CD4-positive, alpha-beta T cell (primary cell): ENCODE measurements around the gene MYO15A. TPM values are rescaled to one million over a fixed set of nuclear protein-coding genes. Genes with fewer than 3 reads are reported as not detected.

Experiments
- ATAC-seq: fragments of 200-7000 bp; cut with Tn5 transposase; one replicate; pipeline ENCODE4 v1.10.0; 2022; ENCODE audit warnings: mild to moderate bottlenecking; ENCODE audit not compliant: poor library complexity
- CTCF ChIA-PET: fragments of 350-600 bp; sonication (Branson Sonifier 250); formaldehyde crosslinking; loops from one replicate; lab custom pipeline; 2021; ENCODE audit warnings: antibody characterized with exemption, inconsistent platforms; lab: Charles Lee
- POLR2A ChIA-PET: fragments of 350-600 bp; sonication (Branson Sonifier 250); formaldehyde crosslinking; loops from one replicate; lab custom pipeline; 2021; ENCODE audit warnings: antibody characterized with exemption, inconsistent platforms; lab: Charles Lee
- DNase-seq, 14 experiments: peaks; one replicate each; pipeline ENCODE4 v3.0.0-alpha.2; 2013 to 2020; ENCODE audit warnings: mixed read lengths in 2 of 14
- H3K27ac ChIP-seq, 2 donors: one replicate each; pipeline versions ENCODE4 v1.5.1 to v1.7.0; 2013; ENCODE audit warnings: low read length in 2 of 2, low read depth in 1 of 2, mild to moderate bottlenecking in 1 of 2
- H3K27me3 ChIP-seq, 2 experiments: 1 replicate in 1 of 2; 2 replicates in 1 of 2; pipeline versions ENCODE4 v1.6.1 to v1.7.0; 2013; ENCODE audit warnings: low read length in 2 of 2, control low read depth in 1 of 2, mild to moderate bottlenecking in 1 of 2, moderate library complexity in 1 of 2; ENCODE audit not compliant: insufficient read depth in 2 of 2, control insufficient read depth in 1 of 2
- H3K36me3 ChIP-seq: one replicate; pipeline ENCODE4 v1.6.1; 2013; ENCODE audit warnings: low read length, control low read depth; ENCODE audit not compliant: insufficient read depth
- H3K4me1 ChIP-seq: one replicate; pipeline ENCODE4 v1.6.1; 2013; ENCODE audit warnings: low read length, control low read depth; ENCODE audit not compliant: insufficient read depth
- H3K4me3 ChIP-seq: one replicate; pipeline ENCODE4 v1.5.1; 2013; ENCODE audit warnings: mild to moderate bottlenecking, low read length, moderate library complexity
- H3K9me3 ChIP-seq, 2 experiments: 1 replicate in 1 of 2; 2 replicates in 1 of 2; pipeline versions ENCODE4 v1.6.1 to v1.7.0; 2013; ENCODE audit warnings: low read length in 2 of 2, mild to moderate bottlenecking in 2 of 2, control low read depth in 1 of 2, moderate library complexity in 1 of 2; ENCODE audit not compliant: control insufficient read depth in 1 of 2, insufficient read depth in 1 of 2
- H3K27ac Mint-ChIP-seq: one replicate; pipeline ENCODE4 v1.8.0; 2020; ENCODE audit warnings: mixed read lengths
- H3K27me3 Mint-ChIP-seq: one replicate; pipeline ENCODE4 v1.8.0; 2021; ENCODE audit warnings: mixed read lengths
- H3K36me3 Mint-ChIP-seq: one replicate; pipeline ENCODE4 v1.8.0; 2021; ENCODE audit warnings: low read depth, mixed read lengths
- H3K4me1 Mint-ChIP-seq: one replicate; pipeline ENCODE4 v1.8.0; 2021; ENCODE audit warnings: low read depth, mixed read lengths
- H3K4me3 Mint-ChIP-seq: one replicate; pipeline ENCODE4 v1.8.0; 2020; ENCODE audit warnings: mild to moderate bottlenecking, mixed read lengths
- H3K9me3 Mint-ChIP-seq: one replicate; pipeline ENCODE4 v1.8.0; 2020; ENCODE audit warnings: mixed read lengths
- CTCF ChIP-seq: fragments of 200-600 bp; IDR thresholded peaks from one replicate; pipeline ENCODE4 v1.8.0; 2022; ENCODE audit warnings: antibody characterized with exemption, mild to moderate bottlenecking
- intact Hi-C, 2 experiments: fragments of 100-400 bp; cut with DNase I in 1 of 2; cut with micrococcal nuclease in 1 of 2; formaldehyde crosslinking; loops; one replicate each; pipeline versions ENCODE4 v1.15.1 to v1.9.0; 2023 to 2025; cut with DNase I, micrococcal nuclease
- total RNA-seq, 174 experiments: library from RNA in 2 of 174; stranded (reverse) in 2 of 174; gene quantifications; one replicate each; pipeline ENCODE4 v1.2.3 and lab custom pipeline; 2021 to 2026

MYO15A gene
- total RNA-seq, 2 experiments from 2014 or later, result 1.2 to 1.6 TPM

GRCh38 chr17:18218756-18219415 is 110.3 kb downstream of the MYO15A start:
- no peaks in the 10 kb centered on the region for H3K36me3 ChIP-seq
- intact Hi-C loops, result loop anchor here in 1 of 2 experiments (5.0 kb wide), 1 partner anchor 37 kb away; the partner anchor contains the start of gene ALKBH5
- TF ChIP-seq CTCF, result no peak
- no peaks in the 10 kb centered on the region for H3K27me3 Mint-ChIP-seq
- no peaks in the 10 kb centered on the region for H3K36me3 Mint-ChIP-seq
- H3K27ac ChIP-seq, result no peak overlapping the region
- H3K4me3 ChIP-seq, result no peak overlapping the region
- H3K4me1 Mint-ChIP-seq, result no peaks in the 10 kb centered on the region
- no peak overlapping the region for H3K4me3 Mint-ChIP-seq
- H3K27ac Mint-ChIP-seq, result no peak overlapping the region
- H3K9me3 ChIP-seq, result no peaks in the 10 kb centered on the region
- no peaks in the 10 kb centered on the region for H3K4me1 ChIP-seq
- H3K27me3 ChIP-seq, result no peaks in the 10 kb centered on the region
- DNase-seq (no peak), ATAC-seq (no peak)
- POLR2A ChIA-PET, result interaction anchor here (1.0 kb wide), 1 partner anchor 34 kb away, joined by 3 read pairs; no protein-coding TSS in a partner anchor
- no peaks in the 10 kb centered on the region for H3K9me3 Mint-ChIP-seq
- CTCF ChIA-PET, result no interaction called here

- intact Hi-C loops, result no loop called here
- Histone ChIP-seq H3K36me3 (no peaks in the 10 kb centered on the region), H3K9me3 (no peaks in the 10 kb centered on the region), H3K27ac (no peak overlapping the region), H3K27me3 (no peaks in the 10 kb centered on the region), H3K4me1 (peaks cover 39% of the 10 kb centered on the region), H3K4me3 (no peak overlapping the region)
- ChIA-PET POLR2A (interaction anchor here (1.6 kb wide), 1 partner anchor 40 kb away, joined by 7 read pairs; the partner anchor contains the start of gene ALKBH5), CTCF (no interaction called here)
- H3K27ac Mint-ChIP-seq, result no peak overlapping the region
- H3K4me3 Mint-ChIP-seq, result no peak overlapping the region
- H3K4me1 Mint-ChIP-seq, result peaks cover 25% of the 10 kb centered on the region
- DNase-seq (no peak), ATAC-seq (no peak)
- H3K27me3 Mint-ChIP-seq, result no peaks in the 10 kb centered on the region
- TF ChIP-seq CTCF, result no peak
- no peaks in the 10 kb centered on the region for H3K36me3 Mint-ChIP-seq
- H3K9me3 Mint-ChIP-seq, result no peaks in the 10 kb centered on the region
These were observed 115.5 kb downstream of the MYO15A start for GRCh38 chr17:18224053-18224386.

GRCh38 chr17:18224387-18225120 is 116.0 kb downstream of the MYO15A start:
- H3K27me3 Mint-ChIP-seq, result no peaks in the 10 kb centered on the region
- H3K36me3 Mint-ChIP-seq, result no peaks in the 10 kb centered on the region
- peak overlapping the region; percentile 29 for H3K4me3 ChIP-seq
- H3K9me3 ChIP-seq, result no peaks in the 10 kb centered on the region
- peaks cover 25% of the 10 kb centered on the region for H3K4me1 Mint-ChIP-seq
- POLR2A ChIA-PET, result interaction anchor here (1.1 to 1.7 kb wide), 3 partner anchors 31 to 41 kb away, joined by 3 to 7 read pairs (median 4); partner anchors contain the start of gene ALKBH5
- ATAC-seq (no peak), DNase-seq (peak in 1 of 14 experiments; percentile 44)
- no peaks in the 10 kb centered on the region for H3K9me3 Mint-ChIP-seq
- H3K27ac Mint-ChIP-seq, result peak overlapping the region; percentile 62
- H3K27ac ChIP-seq, result no peak overlapping the region
- intact Hi-C loops, result loop anchor here in 1 of 2 experiments (1.0 kb wide), 3 partner anchors 36 to 91 kb away; partner anchors contain the start of genes ALKBH5, MIEF2 and SMCR8
- no peaks in the 10 kb centered on the region for H3K27me3 ChIP-seq
- CTCF ChIA-PET, result no interaction called here
- peaks cover 42% of the 10 kb centered on the region for H3K4me1 ChIP-seq
- H3K36me3 ChIP-seq, result no peaks in the 10 kb centered on the region
- TF ChIP-seq CTCF, result no peak
- peak overlapping the region; percentile 84 for H3K4me3 Mint-ChIP-seq
